Activated CD8-positive, alpha-beta T cell treated with anti-CD3 and anti-CD28 coated beads, Interleukin-2, amount 10 ng/mL, durations not matched to agents 7 days and 5 days (primary cell): ENCODE measurements around the gene SRRD. TPM values are rescaled to one million over a fixed set of nuclear protein-coding genes. Genes with fewer than 3 reads are reported as not detected.

Source experiments
- ATAC-seq: fragments of 150-1000 bp; cut with Tn5 transposase; one replicate; pipeline ENCODE4 v1.10.0; 2021; ENCODE audit warnings: moderate library complexity
- CTCF ChIA-PET: fragments of 350-600 bp; sonication (Branson Sonifier 250); formaldehyde crosslinking; loops from one replicate; lab custom pipeline; 2021; ENCODE audit warnings: antibody characterized with exemption; lab: Charles Lee
- POLR2A ChIA-PET: fragments of 350-600 bp; sonication (Branson Sonifier 250); formaldehyde crosslinking; loops from one replicate; lab custom pipeline; 2021; ENCODE audit warnings: antibody characterized with exemption; lab: Charles Lee
- DNase-seq: peaks from one replicate; pipeline ENCODE4 v3.0.0-alpha.2; 2020
- H3K27ac Mint-ChIP-seq: one replicate; pipeline ENCODE4 v1.8.0; 2021; ENCODE audit warnings: mild to moderate bottlenecking, mixed read lengths
- H3K27me3 Mint-ChIP-seq: one replicate; pipeline ENCODE4 v1.8.0; 2021; ENCODE audit warnings: low read depth, mixed read lengths
- H3K36me3 Mint-ChIP-seq: one replicate; pipeline ENCODE4 v1.8.0; 2021; ENCODE audit warnings: low read depth, mixed read lengths
- H3K4me1 Mint-ChIP-seq: one replicate; pipeline ENCODE4 v1.8.0; 2021; ENCODE audit warnings: low read depth, mixed read lengths
- H3K4me3 Mint-ChIP-seq: one replicate; pipeline ENCODE4 v1.8.0; 2021; ENCODE audit warnings: mild to moderate bottlenecking, mixed read lengths
- H3K9me3 Mint-ChIP-seq: one replicate; pipeline ENCODE4 v1.8.0; 2022; ENCODE audit warnings: mixed read lengths; ENCODE audit not compliant: insufficient read depth
- total RNA-seq, 2 experiments: library from RNA; stranded (reverse); gene quantifications; one replicate each; pipeline ENCODE4 v1.2.3, GENCODE V29; 2021

SRRD gene
- total RNA-seq, 2 experiments from 2014 or later, result 21.6 to 22.6 TPM

DNA sequence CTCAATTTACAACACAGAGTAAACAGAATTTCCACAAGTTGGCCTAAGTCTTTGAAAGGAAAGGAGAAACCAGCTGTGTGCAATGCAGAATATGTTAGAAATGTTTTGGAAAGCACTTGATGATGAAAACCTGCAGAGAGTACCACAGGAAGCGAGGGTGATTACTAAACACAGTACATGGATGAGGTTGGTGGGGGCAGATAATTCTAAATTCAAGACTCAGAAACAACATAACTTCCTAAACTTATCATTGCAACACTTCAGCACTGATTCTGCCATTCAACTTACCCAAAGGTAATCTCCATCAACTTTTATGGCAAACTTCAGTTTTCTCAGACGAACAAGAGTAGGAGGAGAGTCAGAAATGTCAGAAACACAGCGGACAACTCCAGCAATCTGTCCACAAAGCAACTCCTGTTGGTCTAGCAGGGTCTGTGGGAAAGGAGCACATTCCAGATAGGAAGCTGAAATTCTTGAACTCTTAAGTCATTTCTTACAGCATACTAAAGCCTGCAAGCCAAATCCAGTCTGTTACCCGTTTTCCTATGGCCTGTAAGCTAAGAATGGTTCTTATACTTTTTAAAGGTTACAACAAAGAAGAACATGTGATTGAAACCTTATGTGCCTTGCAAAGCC lies 6.9 kb upstream of the SRRD start:
- ChIA-PET CTCF (interaction anchor here (1.1 to 3.3 kb wide), 5 partner anchors 11 to 196 kb away, joined by 3 to 16 read pairs (median 4); no protein-coding TSS in a partner anchor), POLR2A (no interaction called here)
- Mint-ChIP-seq H3K36me3 (peaks cover 57% of the 10 kb centered on the region), H3K27me3 (no peaks in the 10 kb centered on the region), H3K4me3 (no peak overlapping the region), H3K27ac (no peak overlapping the region), H3K9me3 (no peaks in the 10 kb centered on the region), H3K4me1 (peaks cover 54% of the 10 kb centered on the region)
- no peak for ATAC-seq
- no peak for DNase-seq

DNA sequence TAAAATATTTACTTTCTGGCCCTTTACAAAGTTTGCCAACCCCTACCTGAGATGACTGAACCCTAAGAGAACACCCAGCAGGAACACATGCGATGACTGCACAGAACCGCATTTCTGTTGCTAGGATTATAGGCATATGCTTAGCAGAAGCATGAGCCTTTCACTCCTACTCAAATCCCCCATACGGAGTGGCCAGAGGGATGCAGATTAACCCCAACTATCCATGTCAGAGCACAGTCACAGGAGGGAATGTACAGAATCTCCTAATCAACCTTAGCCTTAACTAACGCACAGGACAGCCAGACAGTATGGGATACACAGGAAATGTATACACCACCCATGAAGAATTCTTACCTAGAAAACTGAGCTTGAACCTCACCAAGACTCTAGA lies 6.3 kb upstream of the SRRD start:
- ChIA-PET POLR2A (no interaction called here), CTCF (interaction anchor here (1.1 to 3.3 kb wide), 5 partner anchors 12 to 196 kb away, joined by 3 to 16 read pairs (median 4); no protein-coding TSS in a partner anchor)
- Mint-ChIP-seq H3K36me3 (peaks cover 52% of the 10 kb centered on the region), H3K4me1 (peaks cover 59% of the 10 kb centered on the region), H3K27me3 (no peaks in the 10 kb centered on the region), H3K27ac (no peak overlapping the region), H3K9me3 (no peaks in the 10 kb centered on the region), H3K4me3 (no peak overlapping the region)
- no peak for DNase-seq
- no peak for ATAC-seq

DNA sequence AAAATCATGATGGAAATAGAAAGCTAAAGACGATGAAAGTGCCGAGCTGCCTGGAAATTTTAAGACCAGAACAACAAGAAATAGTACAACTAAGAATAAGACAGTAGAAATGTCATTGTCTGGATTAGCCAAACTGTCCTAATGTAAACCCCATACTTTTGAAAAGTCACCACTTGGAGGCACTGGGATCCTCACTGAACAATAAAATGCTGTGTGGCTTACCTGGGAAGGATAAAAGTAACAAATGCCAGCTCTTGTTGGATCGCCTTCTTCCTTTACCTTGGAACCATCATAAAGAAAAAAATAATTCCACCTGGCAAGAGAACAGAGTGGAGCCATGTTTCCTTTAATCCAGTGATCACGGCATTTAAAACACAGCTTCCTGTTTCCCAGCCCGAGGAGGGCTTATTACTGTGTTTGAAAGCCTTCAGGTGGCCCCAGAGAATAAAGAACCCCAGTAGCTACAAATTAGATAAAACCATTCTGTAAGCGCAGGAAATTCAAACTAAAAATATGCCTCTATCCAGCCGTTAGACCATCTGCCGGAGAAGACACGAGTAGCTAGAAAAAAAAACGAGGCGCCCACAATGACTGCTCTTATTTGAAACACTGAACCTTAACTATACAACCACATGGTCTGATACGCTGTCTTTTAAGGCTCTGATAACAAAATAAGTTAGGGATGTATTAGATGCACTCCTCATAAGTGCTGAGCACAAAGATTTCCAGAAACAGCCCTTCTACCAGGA lies 4.5 kb upstream of the SRRD start:
- peak overlapping the region; percentile 62 for H3K4me3 Mint-ChIP-seq
- ChIA-PET POLR2A (interaction anchor here (0.9 to 2.2 kb wide), 4 partner anchors 24 to 194 kb away, joined by 5 to 8 read pairs (median 6); partner anchors contain the start of gene ASPHD2), CTCF (interaction anchor here (0.7 to 3.3 kb wide), 12 partner anchors 11 to 194 kb away, joined by 3 to 16 read pairs (median 5); no protein-coding TSS in a partner anchor)
- ATAC-seq, result no peak
- DNase-seq, result no peak
- no peaks in the 10 kb centered on the region for H3K27me3 Mint-ChIP-seq
- H3K36me3 Mint-ChIP-seq, result peaks cover 44% of the 10 kb centered on the region
- H3K27ac Mint-ChIP-seq, result peak overlapping the region; percentile 83
- peaks cover 69% of the 10 kb centered on the region for H3K4me1 Mint-ChIP-seq
- no peaks in the 10 kb centered on the region for H3K9me3 Mint-ChIP-seq

DNA sequence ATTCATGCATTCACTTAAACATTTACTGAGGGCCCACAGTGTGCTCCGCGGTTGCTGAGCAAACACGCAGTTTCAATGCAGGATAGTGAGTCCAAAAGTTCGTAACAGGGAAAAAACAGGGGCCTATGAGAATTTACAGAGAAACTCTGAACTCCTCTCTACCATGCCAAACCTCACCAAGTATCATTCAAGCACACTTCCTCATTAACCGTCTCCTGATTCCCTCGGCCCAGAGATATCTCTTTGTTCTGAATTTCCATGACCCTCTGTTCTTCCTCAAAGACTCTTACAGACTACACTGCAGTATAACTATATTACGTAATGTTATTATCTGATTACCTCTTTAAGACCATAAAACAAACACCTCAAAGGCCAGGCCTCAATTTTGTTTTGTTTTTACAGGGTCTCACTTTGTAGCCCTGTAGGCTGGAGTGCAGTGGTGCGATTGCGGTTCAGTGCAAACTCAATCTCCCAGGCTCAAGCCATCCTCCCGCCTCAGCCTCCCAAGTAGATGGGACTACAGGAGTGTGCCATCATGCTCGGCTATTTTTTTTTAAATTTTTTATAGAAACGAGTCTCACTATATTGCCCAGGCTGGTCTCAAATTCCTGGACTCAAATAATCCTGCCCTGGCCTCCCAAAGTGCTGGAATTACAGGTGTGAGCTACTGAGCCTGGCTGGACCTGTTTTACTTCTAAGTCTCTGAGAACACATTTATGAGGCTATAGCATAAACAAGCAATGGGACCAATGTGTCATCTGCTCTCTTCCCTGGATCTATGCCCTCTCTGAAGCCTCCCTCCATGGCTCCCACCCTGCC lies 3.7 kb upstream of the SRRD start:
- DNase-seq (no peak), ATAC-seq (no peak)
- Mint-ChIP-seq H3K4me3 (peak overlapping the region; percentile 62), H3K27me3 (no peaks in the 10 kb centered on the region), H3K36me3 (peaks cover 40% of the 10 kb centered on the region), H3K9me3 (no peaks in the 10 kb centered on the region), H3K27ac (peak overlapping the region; percentile 83), H3K4me1 (peaks cover 71% of the 10 kb centered on the region)
- ChIA-PET POLR2A (interaction anchor here (1.8 to 4.2 kb wide), 3 partner anchors 24 to 50 kb away, joined by 6 to 25 read pairs (median 8); partner anchors contain the start of gene ASPHD2), CTCF (interaction anchor here (1.1 to 5.1 kb wide), 10 partner anchors 12 to 186 kb away, joined by 3 to 29 read pairs (median 6); no protein-coding TSS in a partner anchor)

DNA sequence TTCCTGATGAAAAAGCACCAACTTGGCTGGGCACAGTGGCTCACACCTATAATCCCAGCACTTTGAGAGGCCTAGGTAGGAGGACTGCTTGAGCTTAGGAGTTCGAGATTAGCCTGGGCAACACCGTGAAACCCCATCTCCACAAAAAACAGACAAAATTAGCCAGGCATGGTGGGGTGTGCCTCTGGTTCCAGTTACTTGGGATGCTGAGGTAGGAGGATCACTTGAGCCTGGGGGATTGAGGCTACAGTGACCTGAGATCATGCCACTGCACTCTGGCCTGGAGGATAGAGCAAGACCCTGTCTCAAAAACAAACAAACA lies 3.1 kb upstream of the SRRD start:
- Mint-ChIP-seq H3K36me3 (peaks cover 39% of the 10 kb centered on the region), H3K9me3 (no peaks in the 10 kb centered on the region), H3K4me1 (peaks cover 76% of the 10 kb centered on the region), H3K4me3 (peak overlapping the region; percentile 62), H3K27me3 (no peaks in the 10 kb centered on the region), H3K27ac (peak overlapping the region; percentile 3)
- ChIA-PET POLR2A (interaction anchor here (0.6 to 4.2 kb wide), 3 partner anchors 23 to 177 kb away, joined by 3 to 25 read pairs (median 6); partner anchors contain the start of genes ASPHD2 and MIAT), CTCF (interaction anchor here (1.1 to 5.1 kb wide), 4 partner anchors 22 to 185 kb away, joined by 3 to 55 read pairs (median 17); no protein-coding TSS in a partner anchor)
- ATAC-seq (no peak), DNase-seq (no peak)

DNA sequence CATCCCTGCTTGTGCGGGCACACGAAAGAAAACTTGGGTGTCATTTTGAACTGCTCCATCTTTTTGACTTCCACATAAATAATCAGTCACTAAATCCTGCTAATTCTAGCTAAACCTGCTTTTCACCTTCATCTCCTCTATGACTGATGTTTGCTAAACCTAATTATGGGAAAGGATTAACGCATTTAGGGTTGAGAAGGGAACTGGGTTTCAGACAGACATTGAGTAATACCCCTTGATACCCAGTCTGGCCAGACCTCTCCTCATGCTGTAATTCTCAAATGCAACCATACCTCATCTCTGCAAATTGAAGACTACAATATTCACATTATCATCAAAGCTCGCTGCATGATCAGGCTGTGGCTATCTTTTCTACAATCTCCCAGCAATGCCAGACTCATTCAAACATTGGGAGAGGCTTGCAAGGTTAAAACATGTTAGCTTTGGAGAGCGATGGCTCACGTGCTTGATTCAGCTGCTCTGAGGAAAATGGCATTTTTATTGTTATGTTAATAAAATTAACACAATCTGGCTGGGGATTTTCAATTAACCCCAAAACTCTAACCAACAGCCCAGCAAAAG lies 2.5 kb upstream of the SRRD start:
- ChIA-PET CTCF (interaction anchor here (0.9 to 5.1 kb wide), 7 partner anchors 22 to 188 kb away, joined by 3 to 55 read pairs (median 4); no protein-coding TSS in a partner anchor), POLR2A (interaction anchor here (0.6 to 4.2 kb wide), 8 partner anchors 22 to 192 kb away, joined by 3 to 37 read pairs (median 4); partner anchors contain the start of genes ASPHD2, MIAT and TFIP11)
- H3K4me1 Mint-ChIP-seq, result peaks cover 82% of the 10 kb centered on the region
- no peaks in the 10 kb centered on the region for H3K9me3 Mint-ChIP-seq
- peaks cover 39% of the 10 kb centered on the region for H3K36me3 Mint-ChIP-seq
- no peaks in the 10 kb centered on the region for H3K27me3 Mint-ChIP-seq
- ATAC-seq (no peak), DNase-seq (no peak)
- H3K4me3 Mint-ChIP-seq, result peak overlapping the region; percentile 62
- H3K27ac Mint-ChIP-seq, result peak overlapping the region; percentile 3

DNA sequence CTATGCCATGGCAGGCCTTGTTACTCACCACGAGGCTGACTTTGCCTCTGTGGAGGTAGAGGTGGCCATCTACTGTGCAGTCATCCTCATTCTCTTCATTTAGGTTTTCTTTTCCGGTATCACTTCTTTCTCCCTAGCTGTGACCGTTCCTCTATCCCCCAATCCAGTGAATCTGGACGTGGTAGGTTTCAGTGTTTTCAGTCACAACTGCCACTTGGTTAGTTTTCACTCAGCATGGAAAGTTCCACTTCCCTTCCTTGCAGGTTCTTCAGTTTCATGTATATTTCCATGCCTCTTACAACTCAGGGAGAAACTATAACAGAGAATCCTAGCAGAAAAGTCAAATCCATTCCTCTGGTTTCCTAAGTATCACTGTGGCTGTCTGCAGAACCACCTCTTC lies 2.0 kb upstream of the SRRD start:
- Mint-ChIP-seq H3K9me3 (no peaks in the 10 kb centered on the region), H3K36me3 (peaks cover 36% of the 10 kb centered on the region), H3K4me1 (peaks cover 82% of the 10 kb centered on the region), H3K27me3 (no peaks in the 10 kb centered on the region), H3K4me3 (peak overlapping the region; percentile 86), H3K27ac (peak overlapping the region; percentile 94)
- DNase-seq, result no peak
- no peak for ATAC-seq
- ChIA-PET CTCF (interaction anchor here (0.9 to 5.1 kb wide), 7 partner anchors 21 to 188 kb away, joined by 3 to 55 read pairs (median 5); no protein-coding TSS in a partner anchor), POLR2A (interaction anchor here (1.0 to 4.2 kb wide), 8 partner anchors 22 to 191 kb away, joined by 3 to 37 read pairs (median 4); partner anchors contain the start of genes ASPHD2, MIAT and TFIP11)

DNA sequence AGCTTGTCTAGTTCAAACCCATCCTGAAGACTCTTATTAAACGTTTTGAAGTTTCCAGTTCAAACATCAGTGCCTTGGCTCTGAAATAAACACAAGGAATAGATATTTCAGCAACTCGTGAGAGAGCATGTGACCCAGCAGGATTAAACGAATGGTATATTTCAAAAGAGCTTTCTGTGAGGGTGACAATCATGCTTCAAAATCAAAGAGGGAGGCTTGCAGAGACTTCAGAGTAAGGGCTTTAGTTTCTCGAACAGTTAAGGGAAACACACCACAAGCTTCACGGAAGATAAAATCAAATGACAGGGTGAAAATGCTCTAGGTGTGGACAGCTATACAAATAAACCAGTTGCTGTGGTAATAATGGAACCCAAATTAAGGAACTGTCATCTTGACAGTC lies 1.5 kb upstream of the SRRD start:
- DNase-seq, result no peak
- ChIA-PET POLR2A (interaction anchor here (0.6 to 4.2 kb wide), 9 partner anchors 24 to 191 kb away, joined by 3 to 37 read pairs (median 4); partner anchors contain the start of genes ASPHD2, MIAT and TFIP11), CTCF (interaction anchor here (0.9 to 5.1 kb wide), 9 partner anchors 21 to 187 kb away, joined by 3 to 55 read pairs (median 5); no protein-coding TSS in a partner anchor)
- Mint-ChIP-seq H3K4me3 (peak overlapping the region; percentile 86), H3K36me3 (peaks cover 33% of the 10 kb centered on the region), H3K4me1 (peaks cover 77% of the 10 kb centered on the region), H3K9me3 (no peaks in the 10 kb centered on the region), H3K27ac (peak overlapping the region; percentile 94), H3K27me3 (no peaks in the 10 kb centered on the region)
- no peak for ATAC-seq

DNA sequence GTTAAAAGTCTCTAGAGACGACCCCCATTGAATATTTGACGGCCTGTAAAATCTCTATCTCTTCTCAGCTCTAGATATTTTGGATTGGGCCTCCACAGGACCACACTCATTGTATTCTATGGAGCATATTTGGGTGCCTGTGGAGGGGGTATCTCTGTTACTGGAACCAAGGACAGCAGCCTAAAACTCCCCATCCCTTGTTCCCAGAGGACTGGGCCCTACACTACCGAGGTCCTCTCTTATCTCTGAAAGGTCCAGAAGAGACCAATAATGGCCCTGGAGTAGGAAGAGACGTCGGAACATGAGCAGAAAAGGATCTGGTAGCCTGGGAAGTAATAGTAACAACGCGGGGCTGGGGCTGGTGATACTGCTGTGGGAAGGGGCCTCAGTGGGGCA lies 636 bp upstream of the SRRD start:
- H3K27me3 Mint-ChIP-seq, result no peaks in the 10 kb centered on the region

DNA sequence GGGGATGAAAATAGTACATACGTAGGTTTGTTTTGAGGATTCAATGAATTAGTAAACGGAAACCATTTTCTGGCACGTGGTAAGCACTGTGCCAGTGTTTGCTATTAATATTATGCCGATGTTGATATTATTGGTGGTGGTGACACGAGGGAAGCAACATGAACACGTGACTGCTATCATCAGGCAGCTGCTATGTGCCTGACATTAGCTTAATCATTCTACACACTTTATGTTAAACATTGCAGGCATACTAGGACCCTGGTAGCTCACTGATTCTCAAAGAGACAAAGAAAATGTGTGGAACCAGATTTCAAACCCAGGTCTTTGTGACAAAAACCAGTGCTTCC lies 656 bp downstream of the SRRD start:
- peaks cover 32% of the 10 kb centered on the region for H3K36me3 Mint-ChIP-seq
- POLR2A ChIA-PET, result interaction anchor here (1.1 to 3.9 kb wide), 9 partner anchors 9 to 189 kb away, joined by 3 to 37 read pairs (median 8); partner anchors contain the start of gene TFIP11
- DNase-seq, result no peak

More for the DNA sequence above, 636 bp upstream of the SRRD start:
- H3K4me1 Mint-ChIP-seq, result peaks cover 69% of the 10 kb centered on the region
- POLR2A ChIA-PET, result interaction anchor here (0.6 to 4.2 kb wide), 21 partner anchors 9 to 701 kb away, joined by 3 to 37 read pairs (median 3); partner anchors contain the start of genes ASPHD2, TFIP11 and TPST2
- H3K36me3 Mint-ChIP-seq, result peaks cover 25% of the 10 kb centered on the region
- peak overlapping the region; percentile 94 for H3K27ac Mint-ChIP-seq
- DNase-seq (no peak), ATAC-seq (no peak)
- no peaks in the 10 kb centered on the region for H3K9me3 Mint-ChIP-seq
- peak overlapping the region; percentile 86 for H3K4me3 Mint-ChIP-seq
- CTCF ChIA-PET, result interaction anchor here (0.8 to 5.1 kb wide), 12 partner anchors 9 to 190 kb away, joined by 3 to 55 read pairs (median 4); no protein-coding TSS in a partner anchor

More for the DNA sequence above, 656 bp downstream of the SRRD start:
- H3K4me1 Mint-ChIP-seq, result peaks cover 64% of the 10 kb centered on the region
- CTCF ChIA-PET, result interaction anchor here (1.0 to 5.1 kb wide), 8 partner anchors 10 to 190 kb away, joined by 3 to 55 read pairs (median 5); no protein-coding TSS in a partner anchor
- H3K9me3 Mint-ChIP-seq, result no peaks in the 10 kb centered on the region
- H3K27me3 Mint-ChIP-seq, result no peaks in the 10 kb centered on the region
- no peak for ATAC-seq
- H3K4me3 Mint-ChIP-seq, result peak overlapping the region; percentile 86
- peak overlapping the region; percentile 94 for H3K27ac Mint-ChIP-seq
